OCI-LY7 (cell line): ENCODE data around the gene ADAMTSL3. TPM values are rescaled to one million over a fixed set of nuclear protein-coding genes. Genes with fewer than 3 reads are reported as not detected.

Experiments
- BruUV-seq: library from RNA; stranded (reverse); fragments of 400-500 nt; replicated peaks from 2 replicates; lab custom pipeline; 2021; lab: Mats Ljungman, UMichigan
- CTCF ChIA-PET: fragments of 300-600 bp; sonication (Branson Sonifier 250); formaldehyde crosslinking; loops from one replicate; lab custom pipeline; 2022; ENCODE audit warnings: antibody characterized with exemption; ENCODE audit not compliant: unreplicated experiment; lab: Charles Lee
- POLR2A ChIA-PET: fragments of 300-600 bp; sonication (Branson Sonifier 250); formaldehyde crosslinking; loops from one replicate; lab custom pipeline; 2022; ENCODE audit warnings: antibody characterized with exemption; lab: Charles Lee
- DNase-seq: peaks from one replicate; pipeline ENCODE4 v3.0.0-alpha.2; 2015; ENCODE audit warnings: low spot score
- H2AFZ ChIP-seq: fragments of 200-600 bp; sonication (generic), shearing (Covaris generic); 2 replicates; pipeline ENCODE4 v1.6.1; 2014; ENCODE audit warnings: mild to moderate bottlenecking, antibody characterized with exemption, low read length, moderate library complexity
- H3K27ac ChIP-seq: fragments of 200-600 bp; sonication (generic); 2 replicates; pipeline ENCODE4 v1.5.1; 2014; ENCODE audit warnings: mixed run types, low read depth, mild to moderate bottlenecking, moderate library complexity, low read length, inconsistent platforms; ENCODE audit not compliant: poor library complexity, severe bottlenecking
- H3K36me3 ChIP-seq: fragments of 200-600 bp; sonication (generic); 2 replicates; pipeline ENCODE4 v1.6.1; 2014; ENCODE audit warnings: mild to moderate bottlenecking, antibody characterized with exemption, low read length, moderate library complexity, mixed read lengths; ENCODE audit not compliant: insufficient read depth
- H3K4me1 ChIP-seq: fragments of 200-600 bp; sonication (generic); 2 replicates; pipeline ENCODE4 v1.5.1; 2014; ENCODE audit warnings: mild to moderate bottlenecking, low read length; ENCODE audit not compliant: insufficient read depth, poor library complexity, severe bottlenecking
- H3K4me2 ChIP-seq: fragments of 200-600 bp; sonication (generic); 2 replicates; pipeline ENCODE4 v1.6.1; 2014; ENCODE audit warnings: mild to moderate bottlenecking, low read length
- H3K4me3 ChIP-seq: fragments of 200-600 bp; sonication (generic); 2 replicates; pipeline ENCODE4 v1.5.1; 2014; ENCODE audit warnings: mild to moderate bottlenecking, low read depth, low read length; ENCODE audit not compliant: poor library complexity, severe bottlenecking
- H3K79me2 ChIP-seq: fragments of 200-600 bp; sonication (generic); 2 replicates; pipeline ENCODE4 v1.6.1; 2016; ENCODE audit warnings: low read depth, mild to moderate bottlenecking, low read length, moderate library complexity, mixed read lengths; ENCODE audit not compliant: insufficient read depth
- H3K9me2 ChIP-seq: fragments of 200-600 bp; sonication (generic); 2 replicates; pipeline ENCODE4 v1.6.1; 2016; ENCODE audit warnings: mild to moderate bottlenecking, low read length, mixed read lengths; ENCODE audit not compliant: insufficient read depth
- H3K9me3 ChIP-seq: fragments of 200-600 bp; sonication (generic); 2 replicates; pipeline ENCODE4 v1.6.1; 2014; ENCODE audit warnings: mild to moderate bottlenecking, mixed run types, low read length, mixed read lengths
- H4K20me1 ChIP-seq: fragments of 200-600 bp; sonication (generic); 2 replicates; pipeline ENCODE4 v1.6.1; 2014; ENCODE audit warnings: mild to moderate bottlenecking, antibody characterized with exemption, low read length, moderate library complexity, mixed read lengths; ENCODE audit not compliant: insufficient read depth
- EZH2phosphoT487 ChIP-seq: fragments of 200-600 bp; sonication (generic); IDR thresholded peaks from 2 replicates; pipeline ENCODE4 v1.6.1; 2018; ENCODE audit warnings: low read depth, borderline replicate concordance, mild to moderate bottlenecking, mixed run types, antibody characterized with exemption, low read length, moderate library complexity, mixed read lengths
- intact Hi-C: fragments of 100-400 bp; cut with micrococcal nuclease; formaldehyde crosslinking; loops from one replicate; pipeline ENCODE4 v1.10.0; 2022; ENCODE audit not compliant: unreplicated experiment
- total RNA-seq, 2 experiments: library from RNA; depleted of rRNA in 1 of 2; stranded (reverse); fragments of >200 nt in 1 of 2; shearing (Covaris generic) in 1 of 2; gene quantifications; 2 replicates each; pipeline ENCODE4 v1.2.3, GENCODE V29; 2014 to 2022
- TF ChIP-seq, protein P1 (sequence below): fragments of 200-600 bp; sonication (generic); conservative IDR thresholded peaks from 2 replicates; pipeline ENCODE4 v1.5.1; 2014; ENCODE audit warnings: mild to moderate bottlenecking, antibody characterized with exemption, low read length, moderate library complexity, mixed read lengths

The ADAMTSL3 gene
- total RNA-seq, 2 experiments from 2014 or later, result not detected

GRCh38 chr15:83905556-83906273 is 251.8 kb downstream of the ADAMTSL3 start:
- Histone ChIP-seq H3K36me3 (no peaks in the 10 kb centered on the region), H3K4me1 (no peaks in the 10 kb centered on the region), H3K27ac (no peak overlapping the region), H3K9me3 (no peaks in the 10 kb centered on the region), H3K4me3 (no peak overlapping the region), H3K4me2 (no peak overlapping the region), H2AFZ (no peak overlapping the region), H4K20me1 (no peaks in the 10 kb centered on the region), H3K9me2 (no peaks in the 10 kb centered on the region), H3K79me2 (no peaks in the 10 kb centered on the region)
- TF ChIP-seq, protein P1, sequence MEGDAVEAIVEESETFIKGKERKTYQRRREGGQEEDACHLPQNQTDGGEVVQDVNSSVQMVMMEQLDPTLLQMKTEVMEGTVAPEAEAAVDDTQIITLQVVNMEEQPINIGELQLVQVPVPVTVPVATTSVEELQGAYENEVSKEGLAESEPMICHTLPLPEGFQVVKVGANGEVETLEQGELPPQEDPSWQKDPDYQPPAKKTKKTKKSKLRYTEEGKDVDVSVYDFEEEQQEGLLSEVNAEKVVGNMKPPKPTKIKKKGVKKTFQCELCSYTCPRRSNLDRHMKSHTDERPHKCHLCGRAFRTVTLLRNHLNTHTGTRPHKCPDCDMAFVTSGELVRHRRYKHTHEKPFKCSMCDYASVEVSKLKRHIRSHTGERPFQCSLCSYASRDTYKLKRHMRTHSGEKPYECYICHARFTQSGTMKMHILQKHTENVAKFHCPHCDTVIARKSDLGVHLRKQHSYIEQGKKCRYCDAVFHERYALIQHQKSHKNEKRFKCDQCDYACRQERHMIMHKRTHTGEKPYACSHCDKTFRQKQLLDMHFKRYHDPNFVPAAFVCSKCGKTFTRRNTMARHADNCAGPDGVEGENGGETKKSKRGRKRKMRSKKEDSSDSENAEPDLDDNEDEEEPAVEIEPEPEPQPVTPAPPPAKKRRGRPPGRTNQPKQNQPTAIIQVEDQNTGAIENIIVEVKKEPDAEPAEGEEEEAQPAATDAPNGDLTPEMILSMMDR, result no peak
- no peak for TF ChIP-seq EZH2phosphoT487
- DNase-seq, result no peak
- intact Hi-C loops, result no loop called here
- ChIA-PET POLR2A (no interaction called here), CTCF (no interaction called here)
- no TSS peak for BruUV-seq

DNA sequence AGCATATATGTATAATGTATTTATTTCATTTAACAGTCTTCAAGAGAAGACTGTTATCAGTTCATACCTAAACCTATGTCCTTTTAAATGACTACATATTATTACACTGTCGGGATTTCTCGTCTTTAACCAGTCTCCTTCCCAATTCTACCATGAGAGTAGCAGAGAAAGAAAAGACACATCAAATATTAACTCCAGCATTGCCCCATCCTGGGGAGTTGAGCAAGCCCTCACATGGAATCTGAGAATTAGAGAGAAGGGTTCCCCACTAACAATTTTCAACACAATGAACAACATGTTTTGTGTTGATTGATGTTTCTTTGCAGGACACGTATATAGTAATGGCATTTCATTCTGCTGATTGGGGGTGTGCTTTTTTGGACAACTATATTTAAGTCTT is 257.4 kb downstream of the ADAMTSL3 start:
- intact Hi-C loops, result no loop called here

GRCh38 chr15:83912343-83912742 is 258.4 kb downstream of the ADAMTSL3 start:
- ChIA-PET CTCF (no interaction called here), POLR2A (interaction anchor here (0.6 kb wide), 1 partner anchor 21 kb away, joined by 3 read pairs; no protein-coding TSS in a partner anchor)
- TF ChIP-seq, protein P1, result no peak
- TF ChIP-seq EZH2phosphoT487, result no peak
- intact Hi-C loops, result no loop called here
- H3K9me3 ChIP-seq, result no peaks in the 10 kb centered on the region
- no peak for DNase-seq
- H3K27ac ChIP-seq, result no peak overlapping the region
- H3K4me3 ChIP-seq, result no peak overlapping the region
- H3K4me2 ChIP-seq, result no peak overlapping the region
- H3K4me1 ChIP-seq, result no peaks in the 10 kb centered on the region
- H3K36me3 ChIP-seq, result no peaks in the 10 kb centered on the region
- H2AFZ ChIP-seq, result no peak overlapping the region
- no peaks in the 10 kb centered on the region for H3K79me2 ChIP-seq
- H3K9me2 ChIP-seq, result no peaks in the 10 kb centered on the region
- H4K20me1 ChIP-seq, result no peaks in the 10 kb centered on the region
- BruUV-seq, result no TSS peak

More for the DNA sequence above, 257.4 kb downstream of the ADAMTSL3 start:
- ChIA-PET CTCF (no interaction called here), POLR2A (no interaction called here)
- no peaks in the 10 kb centered on the region for H3K79me2 ChIP-seq
- TF ChIP-seq, protein P1, result no peak
- TF ChIP-seq EZH2phosphoT487, result no peak
- no peaks in the 10 kb centered on the region for H3K9me3 ChIP-seq
- no peaks in the 10 kb centered on the region for H3K36me3 ChIP-seq
- H3K4me1 ChIP-seq, result no peaks in the 10 kb centered on the region
- no peak overlapping the region for H3K4me3 ChIP-seq
- no peaks in the 10 kb centered on the region for H4K20me1 ChIP-seq
- BruUV-seq, result no TSS peak
- DNase-seq, result no peak
- H3K4me2 ChIP-seq, result no peak overlapping the region
- H3K27ac ChIP-seq, result no peak overlapping the region
- no peaks in the 10 kb centered on the region for H3K9me2 ChIP-seq
- no peak overlapping the region for H2AFZ ChIP-seq
